Peyer's patch (tissue), 4 donors: ENCODE results near the gene NCBP1.
"Not testable (repeated sequence)": the region's sequence is repeated elsewhere in the genome, so short reads cannot be mapped to it uniquely, and the experiment has no call there.

Source experiments
- POLR2A ChIP-seq, 2 donors: fragments of 450-650 bp; IDR thresholded peaks; one replicate each; pipeline ENCODE4 v1.5.1; 2017; ENCODE audit warnings: antibody characterized with exemption in 2 of 2, mild to moderate bottlenecking in 2 of 2, moderate library complexity in 2 of 2
- TF ChIP-seq, protein P1 (sequence below), 6 experiments: fragments of 450-650 bp in 4 of 6; fragments of 200-600 bp in 2 of 6; sonication (generic) in 1 of 6; IDR thresholded peaks; one replicate each; pipeline ENCODE4 v1.5.1; 2017 to 2019; ENCODE audit warnings: antibody characterized with exemption in 6 of 6, mild to moderate bottlenecking in 3 of 6, moderate library complexity in 1 of 6

DNA sequence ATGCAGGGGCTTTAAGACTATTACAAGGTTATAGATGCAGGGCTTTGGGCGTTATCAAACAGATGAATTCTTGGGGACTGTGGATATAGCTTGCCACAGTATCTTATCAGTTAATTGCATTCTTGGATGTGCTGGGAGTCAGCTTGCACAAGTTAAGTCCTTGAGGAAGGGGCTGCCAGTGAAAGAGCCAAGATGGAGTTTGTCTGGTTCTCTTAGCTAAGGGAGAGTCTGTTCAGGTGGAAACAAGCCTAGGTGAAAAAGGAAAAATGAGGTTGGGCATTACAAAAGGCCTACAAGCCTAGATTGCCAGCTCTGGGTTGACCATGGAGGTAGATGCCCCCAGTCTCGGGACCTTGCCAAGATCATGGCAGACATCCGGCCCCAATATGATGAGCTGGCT lies 66.2 kb downstream of the NCBP1 start:
- TF ChIP-seq, protein P1, sequence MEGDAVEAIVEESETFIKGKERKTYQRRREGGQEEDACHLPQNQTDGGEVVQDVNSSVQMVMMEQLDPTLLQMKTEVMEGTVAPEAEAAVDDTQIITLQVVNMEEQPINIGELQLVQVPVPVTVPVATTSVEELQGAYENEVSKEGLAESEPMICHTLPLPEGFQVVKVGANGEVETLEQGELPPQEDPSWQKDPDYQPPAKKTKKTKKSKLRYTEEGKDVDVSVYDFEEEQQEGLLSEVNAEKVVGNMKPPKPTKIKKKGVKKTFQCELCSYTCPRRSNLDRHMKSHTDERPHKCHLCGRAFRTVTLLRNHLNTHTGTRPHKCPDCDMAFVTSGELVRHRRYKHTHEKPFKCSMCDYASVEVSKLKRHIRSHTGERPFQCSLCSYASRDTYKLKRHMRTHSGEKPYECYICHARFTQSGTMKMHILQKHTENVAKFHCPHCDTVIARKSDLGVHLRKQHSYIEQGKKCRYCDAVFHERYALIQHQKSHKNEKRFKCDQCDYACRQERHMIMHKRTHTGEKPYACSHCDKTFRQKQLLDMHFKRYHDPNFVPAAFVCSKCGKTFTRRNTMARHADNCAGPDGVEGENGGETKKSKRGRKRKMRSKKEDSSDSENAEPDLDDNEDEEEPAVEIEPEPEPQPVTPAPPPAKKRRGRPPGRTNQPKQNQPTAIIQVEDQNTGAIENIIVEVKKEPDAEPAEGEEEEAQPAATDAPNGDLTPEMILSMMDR (IDR thresholded peaks at IDR 0.05) = not testable (repeated sequence)
- TF ChIP-seq POLR2A (IDR thresholded peaks at IDR 0.05) = not testable (repeated sequence)
